OCI-LY7 (cell line): ENCODE results near the gene AFF3. TPM values are rescaled to one million over a fixed set of nuclear protein-coding genes. Genes with fewer than 3 reads are reported as not detected.

Experiments used
- BruUV-seq: library from RNA; stranded (reverse); fragments of 400-500 nt; replicated peaks from 2 replicates; lab custom pipeline; 2021; lab: Mats Ljungman, UMichigan
- CTCF ChIA-PET: fragments of 300-600 bp; sonication (Branson Sonifier 250); formaldehyde crosslinking; loops from one replicate; lab custom pipeline; 2022; ENCODE audit warnings: antibody characterized with exemption; ENCODE audit not compliant: unreplicated experiment; lab: Charles Lee
- POLR2A ChIA-PET: fragments of 300-600 bp; sonication (Branson Sonifier 250); formaldehyde crosslinking; loops from one replicate; lab custom pipeline; 2022; ENCODE audit warnings: antibody characterized with exemption; lab: Charles Lee
- DNase-seq: peaks from one replicate; pipeline ENCODE4 v3.0.0-alpha.2; 2015; ENCODE audit warnings: low spot score
- H2AFZ ChIP-seq: fragments of 200-600 bp; sonication (generic), shearing (Covaris generic); 2 replicates; pipeline ENCODE4 v1.6.1; 2014; ENCODE audit warnings: mild to moderate bottlenecking, antibody characterized with exemption, low read length, moderate library complexity
- H3K27ac ChIP-seq: fragments of 200-600 bp; sonication (generic); 2 replicates; pipeline ENCODE4 v1.5.1; 2014; ENCODE audit warnings: mixed run types, low read depth, mild to moderate bottlenecking, moderate library complexity, low read length, inconsistent platforms; ENCODE audit not compliant: poor library complexity, severe bottlenecking
- H3K36me3 ChIP-seq: fragments of 200-600 bp; sonication (generic); 2 replicates; pipeline ENCODE4 v1.6.1; 2014; ENCODE audit warnings: mild to moderate bottlenecking, antibody characterized with exemption, low read length, moderate library complexity, mixed read lengths; ENCODE audit not compliant: insufficient read depth
- H3K4me1 ChIP-seq: fragments of 200-600 bp; sonication (generic); 2 replicates; pipeline ENCODE4 v1.5.1; 2014; ENCODE audit warnings: mild to moderate bottlenecking, low read length; ENCODE audit not compliant: insufficient read depth, poor library complexity, severe bottlenecking
- H3K4me2 ChIP-seq: fragments of 200-600 bp; sonication (generic); 2 replicates; pipeline ENCODE4 v1.6.1; 2014; ENCODE audit warnings: mild to moderate bottlenecking, low read length
- H3K4me3 ChIP-seq: fragments of 200-600 bp; sonication (generic); 2 replicates; pipeline ENCODE4 v1.5.1; 2014; ENCODE audit warnings: mild to moderate bottlenecking, low read depth, low read length; ENCODE audit not compliant: poor library complexity, severe bottlenecking
- H3K79me2 ChIP-seq: fragments of 200-600 bp; sonication (generic); 2 replicates; pipeline ENCODE4 v1.6.1; 2016; ENCODE audit warnings: low read depth, mild to moderate bottlenecking, low read length, moderate library complexity, mixed read lengths; ENCODE audit not compliant: insufficient read depth
- H3K9me2 ChIP-seq: fragments of 200-600 bp; sonication (generic); 2 replicates; pipeline ENCODE4 v1.6.1; 2016; ENCODE audit warnings: mild to moderate bottlenecking, low read length, mixed read lengths; ENCODE audit not compliant: insufficient read depth
- H3K9me3 ChIP-seq: fragments of 200-600 bp; sonication (generic); 2 replicates; pipeline ENCODE4 v1.6.1; 2014; ENCODE audit warnings: mild to moderate bottlenecking, mixed run types, low read length, mixed read lengths
- H4K20me1 ChIP-seq: fragments of 200-600 bp; sonication (generic); 2 replicates; pipeline ENCODE4 v1.6.1; 2014; ENCODE audit warnings: mild to moderate bottlenecking, antibody characterized with exemption, low read length, moderate library complexity, mixed read lengths; ENCODE audit not compliant: insufficient read depth
- CTCF ChIP-seq: fragments of 200-600 bp; sonication (generic); conservative IDR thresholded peaks from 2 replicates; pipeline ENCODE4 v1.5.1; 2014; ENCODE audit warnings: mild to moderate bottlenecking, antibody characterized with exemption, low read length, moderate library complexity, mixed read lengths
- EZH2phosphoT487 ChIP-seq: fragments of 200-600 bp; sonication (generic); IDR thresholded peaks from 2 replicates; pipeline ENCODE4 v1.6.1; 2018; ENCODE audit warnings: low read depth, borderline replicate concordance, mild to moderate bottlenecking, mixed run types, antibody characterized with exemption, low read length, moderate library complexity, mixed read lengths
- intact Hi-C: fragments of 100-400 bp; cut with micrococcal nuclease; formaldehyde crosslinking; loops from one replicate; pipeline ENCODE4 v1.10.0; 2022; ENCODE audit not compliant: unreplicated experiment
- total RNA-seq, 2 experiments: library from RNA; depleted of rRNA in 1 of 2; stranded (reverse); fragments of >200 nt in 1 of 2; shearing (Covaris generic) in 1 of 2; gene quantifications; 2 replicates each; pipeline ENCODE4 v1.2.3, GENCODE V29; 2014 to 2022

Gene AFF3
- total RNA-seq, 2 experiments from 2014 or later = 131 to 133 TPM

DNA sequence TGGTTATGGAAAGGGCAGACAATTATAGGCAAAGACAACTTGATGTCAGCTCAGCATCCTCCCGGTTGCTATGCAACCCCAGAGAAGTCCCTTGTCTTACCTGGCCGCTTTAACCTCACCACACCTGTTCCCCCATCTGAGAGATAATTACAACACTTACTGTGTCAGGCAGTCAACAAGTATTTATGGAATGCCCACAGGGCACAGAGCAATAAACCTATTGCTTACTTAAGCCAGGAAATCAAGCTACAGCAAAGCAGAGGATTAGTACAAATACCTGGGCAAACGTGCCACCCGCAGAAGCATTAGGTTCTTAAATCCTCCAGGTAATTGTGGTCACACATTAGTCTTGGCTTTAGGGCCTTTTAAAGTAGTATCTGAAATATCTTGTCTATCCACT is 332.2 kb downstream of the AFF3 start:
- Histone ChIP-seq H3K79me2 (no peaks in the 10 kb centered on the region), H3K9me3 (no peaks in the 10 kb centered on the region), H3K4me1 (no peaks in the 10 kb centered on the region), H3K9me2 (no peaks in the 10 kb centered on the region), H3K27ac (no peak overlapping the region), H3K4me2 (no peak overlapping the region), H3K36me3 (peaks cover 25% of the 10 kb centered on the region; the same call in 1 of the 2 replicates), H4K20me1 (no peaks in the 10 kb centered on the region), H3K4me3 (no peak overlapping the region), H2AFZ (no peak overlapping the region)
- TF ChIP-seq CTCF (no peak), EZH2phosphoT487 (no peak)
- ChIA-PET CTCF (no interaction called here), POLR2A (interaction anchor here (1.6 kb wide), 1 partner anchor 9 kb away, joined by 5 read pairs; no protein-coding TSS in a partner anchor)
- intact Hi-C loops = no loop called here
- no peak for DNase-seq
- BruUV-seq = no TSS peak

DNA sequence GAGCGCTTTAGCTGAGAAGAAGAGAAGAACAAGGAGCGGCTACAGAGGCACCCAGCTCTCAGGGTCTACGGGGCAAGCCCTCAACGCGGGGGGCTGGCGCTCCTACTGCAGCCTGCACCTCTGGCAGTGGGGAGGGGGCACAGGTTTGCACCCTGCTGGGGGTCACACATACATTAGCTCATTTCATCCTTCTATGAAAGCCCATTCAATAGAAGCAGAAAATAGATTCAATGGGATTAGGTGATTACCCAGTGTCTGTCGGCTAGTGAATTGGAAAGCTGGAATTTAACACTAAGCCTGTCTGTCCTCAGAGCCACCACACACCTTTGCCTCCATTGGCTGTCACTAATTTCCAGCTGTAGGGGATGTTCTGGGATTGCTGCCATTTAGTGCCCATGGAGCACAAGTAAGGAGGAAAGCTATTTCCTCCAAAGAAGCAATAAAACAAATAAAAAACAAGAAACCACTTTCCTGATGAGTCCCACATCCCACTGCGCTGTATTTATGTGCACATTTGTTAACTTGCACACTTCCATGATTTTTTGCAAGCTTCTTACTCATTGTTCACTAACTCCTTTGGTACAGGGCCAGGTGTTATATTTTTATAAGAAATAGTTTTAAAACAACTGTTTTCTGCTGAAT is 333.0 kb downstream of the AFF3 start:
- DNase-seq = no peak
- no peaks in the 10 kb centered on the region for H3K9me2 ChIP-seq
- H2AFZ ChIP-seq = no peak overlapping the region
- H3K36me3 ChIP-seq = peaks cover 33% of the 10 kb centered on the region
- no peak overlapping the region for H3K27ac ChIP-seq
- H3K4me1 ChIP-seq = peaks cover 2% of the 10 kb centered on the region
- no peak overlapping the region for H3K4me3 ChIP-seq
- H3K9me3 ChIP-seq = peaks cover 3% of the 10 kb centered on the region; the same call in 1 of the 2 replicates
- H3K79me2 ChIP-seq = no peaks in the 10 kb centered on the region
- TF ChIP-seq CTCF = no peak
- TF ChIP-seq EZH2phosphoT487 = no peak
- H3K4me2 ChIP-seq = no peak overlapping the region
- intact Hi-C loops = no loop called here
- ChIA-PET CTCF (no interaction called here), POLR2A (interaction anchor here (1.0 to 1.6 kb wide), 2 partner anchors 10 to 17 kb away, joined by 3 to 5 read pairs; no protein-coding TSS in a partner anchor)
- BruUV-seq = no TSS peak
- H4K20me1 ChIP-seq = no peaks in the 10 kb centered on the region
